Stomach (tissue), 9 donors: ENCODE data around the gene ESPNL. TPM values are rescaled to one million over a fixed set of nuclear protein-coding genes. Genes with fewer than 3 reads are reported as not detected.

Source experiments
- DNase-seq, 2 donors: peaks; one replicate each; pipeline versions ENCODE4 v3.0.0 to v3.0.0-alpha.2; 2013 to 2019
- H3K27ac ChIP-seq, 5 donors: fragments of 200-600 bp in 4 of 5; sonication (generic) in 4 of 5; one replicate each; pipeline ENCODE4 v1.5.1; 2013 to 2019; ENCODE audit warnings: mild to moderate bottlenecking in 1 of 5, moderate library complexity in 1 of 5
- H3K27me3 ChIP-seq, 3 donors: fragments of 200-600 bp; sonication (generic); one replicate each; pipeline ENCODE4 v1.5.1; 2017 to 2019; ENCODE audit warnings: mixed run types in 1 of 3
- H3K36me3 ChIP-seq, 4 donors: fragments of 200-600 bp; sonication (generic); 1 replicate in 3 of 4; 2 replicates in 1 of 4; pipeline ENCODE4 v1.5.1; 2016 to 2019
- H3K4me1 ChIP-seq, 4 donors: fragments of 200-600 bp; sonication (generic); one replicate each; pipeline ENCODE4 v1.5.1; 2016 to 2019
- H3K4me3 ChIP-seq, 4 donors: fragments of 200-600 bp; sonication (generic) in 3 of 4; one replicate each; pipeline ENCODE4 v1.5.1; 2016 to 2019; ENCODE audit warnings: mild to moderate bottlenecking in 1 of 4
- H3K9me3 ChIP-seq, 4 donors: fragments of 200-600 bp; sonication (generic); one replicate each; pipeline ENCODE4 v1.5.1; 2016 to 2019
- CTCF ChIP-seq, 7 experiments: fragments of 450-650 bp in 4 of 7; fragments of 200-600 bp in 3 of 7; sonication (generic) in 3 of 7; IDR thresholded peaks; one replicate each; pipeline ENCODE4 v1.5.1; 2016 to 2019; ENCODE audit warnings: antibody characterized with exemption in 7 of 7, control low read depth in 2 of 7, mild to moderate bottlenecking in 1 of 7
- EP300 ChIP-seq: sonication (generic); formaldehyde crosslinking; IDR thresholded peaks from one replicate; pipeline ENCODE4 v1.6.1; 2017; ENCODE audit warnings: antibody characterized with exemption
- POLR2A ChIP-seq, 4 donors: fragments of 450-650 bp; IDR thresholded peaks; one replicate each; pipeline ENCODE4 v1.6.1; 2016; ENCODE audit warnings: antibody characterized with exemption in 4 of 4, control low read depth in 2 of 4, mild to moderate bottlenecking in 1 of 4, moderate library complexity in 1 of 4
- POLR2AphosphoS5 ChIP-seq, 3 donors: sonication (generic); formaldehyde crosslinking; IDR thresholded peaks; one replicate each; pipeline ENCODE4 v1.6.1; 2016; ENCODE audit warnings: antibody characterized with exemption in 3 of 3
- WGBS, 5 donors: extraction: QIAGEN DNeasy Blood & Tissue Kit in 3 of 5; methylation state at CpG; one replicate each; pipeline versions ENCODE4 v1.1.5 to v1.1.7; 2013 to 2018; 5-methylcytosine and 5-hydroxymethylcytosine counted together
- intact Hi-C: fragments of 100-400 bp; cut with DNase I; formaldehyde crosslinking; loops from one replicate; pipeline ENCODE4 v1.15.1; 2023; ENCODE audit warnings: low total_unique reads
- polyA plus RNA-seq, 3 donors: library from polyadenylated mRNA; stranded (reverse); fragments of 200-250 nt; gene quantifications; one replicate each; pipeline ENCODE4 v1.2.3, GENCODE V29; 2013
- total RNA-seq, 5 donors: library from RNA; depleted of rRNA; stranded (reverse); fragments of >200 nt; gene quantifications; one replicate each; pipeline versions ENCODE4 v1.1.0 to v1.2.3, GENCODE V29; 2014 to 2016
- donor health status: healthy with polysubstance abuse.
- donor health status: Bipolar disorder and iron deficiency.
- donor health status: healthy.

The ESPNL gene
- total and polyA plus RNA-seq, 8 donors: 0.05 to 1.3 (median 0.31) TPM; not detected in 3

- Histone ChIP-seq H3K4me1 (peaks cover 0 to 13% (median 3%) of the 10 kb centered on the region in 4 donors), H3K4me3 (no peak overlapping the region), H3K9me3 (no peaks in the 10 kb centered on the region), H3K27ac (no peak overlapping the region), H3K36me3 (no peaks in the 10 kb centered on the region), H3K27me3 (peaks cover 0 to 44% (median 7%) of the 10 kb centered on the region in 3 donors)
- TF ChIP-seq EP300 (no peak), CTCF (IDR thresholded peaks at IDR 0.05) (no peak), POLR2AphosphoS5 (IDR thresholded peaks at IDR 0.05) (no peak), POLR2A (IDR thresholded peaks at IDR 0.05) (no peak)
- WGBS, 5 donors: 33 to 83% (median 38%) methylated on average over 1 to 30 of the region's 30 CpGs
- intact Hi-C loops: no loop called here
- peak in 1 of 2 donors; percentile 52 for DNase-seq
Observed at GRCh38 chr2:238120463-238121298, 20.5 kb downstream of the ESPNL start.

GRCh38 chr2:238121511-238122286 is 21.6 kb downstream of the ESPNL start:
- no peak for TF ChIP-seq EP300
- no peak overlapping the region for H3K4me3 ChIP-seq
- DNase-seq: no peak
- H3K36me3 ChIP-seq: no peaks in the 10 kb centered on the region
- H3K4me1 ChIP-seq: peaks cover 0 to 13% (median 3%) of the 10 kb centered on the region in 4 donors
- H3K27me3 ChIP-seq: peaks cover 0 to 36% (median 7%) of the 10 kb centered on the region in 3 donors
- no peaks in the 10 kb centered on the region for H3K9me3 ChIP-seq
- intact Hi-C loops: no loop called here
- WGBS, 5 donors: 87 to 94% (median 92%) methylated on average over 23 to 27 of the region's 27 CpGs
- no peak overlapping the region for H3K27ac ChIP-seq

GRCh38 chr2:238122287-238123217 is 22.4 kb downstream of the ESPNL start:
- TF ChIP-seq CTCF (IDR thresholded peaks at IDR 0.05) (no peak), EP300 (no peak), POLR2AphosphoS5 (IDR thresholded peaks at IDR 0.05) (no peak), POLR2A (IDR thresholded peaks at IDR 0.05) (no peak)
- 82 to 89% (median 85%) methylated on average over 16 to 29 of the region's 29 CpGs for WGBS, 5 donors
- intact Hi-C loops: no loop called here
- peaks cover 0 to 20% (median 9%) of the 10 kb centered on the region in 4 donors for H3K4me1 ChIP-seq
- H3K4me3 ChIP-seq: no peak overlapping the region
- H3K27me3 ChIP-seq: peaks cover 0 to 28% (median 3%) of the 10 kb centered on the region in 3 donors
- H3K27ac ChIP-seq: no peak overlapping the region
- H3K9me3 ChIP-seq: no peaks in the 10 kb centered on the region
- H3K36me3 ChIP-seq: no peaks in the 10 kb centered on the region
- DNase-seq: no peak

GRCh38 chr2:238123218-238123971 is 23.3 kb downstream of the ESPNL start:
- TF ChIP-seq POLR2AphosphoS5 (IDR thresholded peaks at IDR 0.05) (no peak), POLR2A (IDR thresholded peaks at IDR 0.05) (no peak), EP300 (no peak), CTCF (IDR thresholded peaks at IDR 0.05) (no peak)
- Histone ChIP-seq H3K27ac (no peak overlapping the region), H3K36me3 (no peaks in the 10 kb centered on the region), H3K9me3 (no peaks in the 10 kb centered on the region), H3K27me3 (peaks cover 0 to 23% (median 3%) of the 10 kb centered on the region in 3 donors), H3K4me3 (no peak overlapping the region), H3K4me1 (peaks cover 0 to 21% (median 11%) of the 10 kb centered on the region in 4 donors)
- WGBS, 5 donors: 76 to 87% (median 81%) methylated on average over 17 to 22 of the region's 22 CpGs
- no peak for DNase-seq
- intact Hi-C loops: no loop called here
